22Rv1 (cell line): ENCODE data around the gene CPA1.

ENCODE experiments used
- CTCF ChIP-seq: fragments of 450-650 bp; IDR thresholded peaks from 2 replicates; pipeline ENCODE4 v1.5.1; 2017; ENCODE audit warnings: mild to moderate bottlenecking
- ZFX ChIP-seq: fragments of 450-650 bp; IDR thresholded peaks from 2 replicates; pipeline ENCODE4 v1.6.1; 2017; ENCODE audit warnings: antibody characterized with exemption, borderline replicate concordance

GRCh38 chr7:130386876-130387275 lies 6.6 kb downstream of the CPA1 start:
- TF ChIP-seq CTCF = no peak
- no peak for TF ChIP-seq ZFX
